ENCODE data around the gene KCNK15. TPM values are rescaled to one million over a fixed set of nuclear protein-coding genes. Genes with fewer than 3 reads are reported as not detected.

Gene KCNK15
- total and polyA plus RNA-seq, 3 donors from 2014 or later: 4.4 to 23.4 (median 16.9) TPM

DNA sequence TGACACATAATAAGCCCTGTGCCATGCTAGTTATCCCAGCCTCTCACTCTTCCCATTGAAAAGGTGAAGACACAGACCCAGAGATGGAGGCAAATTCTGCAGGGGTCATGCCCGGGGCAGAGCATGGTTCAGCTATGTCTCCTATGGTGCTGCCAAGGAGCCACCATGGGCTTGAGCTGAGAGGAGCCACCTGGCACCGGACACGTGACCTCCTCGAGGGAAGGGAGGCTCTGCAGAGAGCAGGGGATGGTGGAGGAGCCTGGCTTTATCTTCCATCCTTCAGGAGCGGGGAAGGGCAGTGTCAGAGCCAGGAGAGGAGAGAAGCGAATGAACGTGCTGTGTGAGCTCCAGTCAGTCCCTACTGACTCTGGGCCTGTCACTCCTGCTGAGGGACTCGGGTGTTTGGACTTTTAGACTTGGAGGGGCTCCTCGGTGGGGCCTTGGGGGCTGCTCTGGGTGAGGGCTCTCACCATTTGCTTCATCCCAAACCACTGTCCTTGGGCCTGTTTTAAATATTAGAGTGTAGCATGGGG lies 41.6 kb upstream of the KCNK15 start:
- Histone ChIP-seq H3K27ac (peak overlapping the region; percentile 47 to 56), H3K4me1 (peaks cover 24% of the 10 kb centered on the region), H3K9me3 (no peaks in the 10 kb centered on the region), H3K27me3 (no peaks in the 10 kb centered on the region), H3K4me3 (no peak overlapping the region), H3K36me3 (ENCODE audit: low read depth, missing control alignments) (no peaks in the 10 kb centered on the region)
- TF ChIP-seq, protein P1, sequence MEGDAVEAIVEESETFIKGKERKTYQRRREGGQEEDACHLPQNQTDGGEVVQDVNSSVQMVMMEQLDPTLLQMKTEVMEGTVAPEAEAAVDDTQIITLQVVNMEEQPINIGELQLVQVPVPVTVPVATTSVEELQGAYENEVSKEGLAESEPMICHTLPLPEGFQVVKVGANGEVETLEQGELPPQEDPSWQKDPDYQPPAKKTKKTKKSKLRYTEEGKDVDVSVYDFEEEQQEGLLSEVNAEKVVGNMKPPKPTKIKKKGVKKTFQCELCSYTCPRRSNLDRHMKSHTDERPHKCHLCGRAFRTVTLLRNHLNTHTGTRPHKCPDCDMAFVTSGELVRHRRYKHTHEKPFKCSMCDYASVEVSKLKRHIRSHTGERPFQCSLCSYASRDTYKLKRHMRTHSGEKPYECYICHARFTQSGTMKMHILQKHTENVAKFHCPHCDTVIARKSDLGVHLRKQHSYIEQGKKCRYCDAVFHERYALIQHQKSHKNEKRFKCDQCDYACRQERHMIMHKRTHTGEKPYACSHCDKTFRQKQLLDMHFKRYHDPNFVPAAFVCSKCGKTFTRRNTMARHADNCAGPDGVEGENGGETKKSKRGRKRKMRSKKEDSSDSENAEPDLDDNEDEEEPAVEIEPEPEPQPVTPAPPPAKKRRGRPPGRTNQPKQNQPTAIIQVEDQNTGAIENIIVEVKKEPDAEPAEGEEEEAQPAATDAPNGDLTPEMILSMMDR (IDR thresholded peaks at IDR 0.05): no peak
- TF ChIP-seq POLR2A (IDR thresholded peaks at IDR 0.05): no peak
- WGBS, 2 donors: 82 to 93% methylated on average over 8 to 9 of the region's 9 CpGs
- intact Hi-C loops (cut with DNase I; ENCODE audit: low total_unique reads): no loop called here
- DNase-seq: no peak

DNA sequence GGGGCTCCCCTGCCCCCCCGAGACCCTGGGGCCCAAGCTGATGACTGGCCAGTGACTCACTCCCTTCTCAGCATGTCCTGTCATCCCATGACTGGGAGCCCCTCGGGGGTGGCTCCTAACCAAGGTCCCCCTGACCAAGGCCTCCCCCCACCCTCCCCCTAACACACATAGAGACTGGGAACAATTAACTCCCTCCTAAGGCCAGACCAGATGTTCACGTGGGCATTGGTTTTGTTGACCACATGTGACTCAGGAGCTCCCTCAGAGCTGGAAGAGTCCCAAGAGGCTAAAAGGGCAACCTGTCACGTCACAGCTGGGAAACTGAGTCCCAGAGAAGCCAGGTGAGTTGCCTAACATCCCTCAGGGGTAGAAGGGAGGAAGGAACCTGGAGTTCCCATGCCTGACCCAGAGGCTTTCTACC lies 41.1 kb upstream of the KCNK15 start:
- peaks cover 24% of the 10 kb centered on the region for H3K4me1 ChIP-seq
- no peaks in the 10 kb centered on the region for H3K27me3 ChIP-seq
- WGBS, 2 donors: 50 to 69% methylated on average over 3 to 4 of the region's 4 CpGs
- no peak for DNase-seq
- H3K27ac ChIP-seq: peak overlapping the region in 1 of 2 donors; percentile 56
- no peak for TF ChIP-seq POLR2A (IDR thresholded peaks at IDR 0.05)
- TF ChIP-seq, protein P1 (IDR thresholded peaks at IDR 0.05): no peak
- intact Hi-C loops (cut with DNase I; ENCODE audit: low total_unique reads): no loop called here
- H3K9me3 ChIP-seq: no peaks in the 10 kb centered on the region
- H3K36me3 ChIP-seq (ENCODE audit: low read depth, missing control alignments): no peaks in the 10 kb centered on the region
- H3K4me3 ChIP-seq: no peak overlapping the region

DNA sequence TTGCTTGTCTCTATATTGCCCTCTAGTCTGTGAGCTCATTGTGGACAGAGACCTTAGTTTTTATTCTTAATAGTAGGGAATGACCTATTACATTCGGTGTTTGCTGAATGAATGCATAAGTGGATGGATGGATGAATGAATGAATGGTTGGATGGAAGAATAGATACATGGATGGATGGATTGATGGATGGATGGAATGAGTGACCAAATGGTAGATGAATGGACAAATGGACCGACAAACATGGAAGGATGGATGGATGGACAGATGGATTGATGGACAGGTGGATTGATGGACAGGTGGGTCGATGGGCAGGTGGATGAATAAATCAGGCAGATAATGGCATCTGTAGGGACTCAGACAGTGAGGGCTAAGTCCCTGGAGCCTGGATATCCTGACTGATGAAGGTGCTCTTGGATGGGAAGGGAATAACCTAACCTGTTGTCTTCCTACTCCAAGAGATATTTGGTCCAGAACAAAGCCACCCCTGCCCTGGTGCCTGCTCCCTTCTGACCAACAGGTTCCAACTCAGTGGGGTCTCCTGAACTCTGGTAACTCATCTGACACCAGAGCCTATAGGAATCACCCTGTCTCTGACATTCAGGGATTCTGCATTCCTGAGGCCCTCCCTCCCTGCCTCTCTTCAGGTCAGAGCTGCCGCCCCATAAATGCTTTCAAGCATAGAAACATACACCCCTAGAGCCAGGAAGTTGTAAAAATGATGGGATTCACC lies 40.1 kb upstream of the KCNK15 start:
- intact Hi-C loops (cut with DNase I; ENCODE audit: low total_unique reads): no loop called here
- WGBS, 2 donors: 87 to 90% methylated on average over 4 of the region's 4 CpGs
- TF ChIP-seq POLR2A (IDR thresholded peaks at IDR 0.05): no peak
- TF ChIP-seq, protein P1 (IDR thresholded peaks at IDR 0.05): no peak

DNA sequence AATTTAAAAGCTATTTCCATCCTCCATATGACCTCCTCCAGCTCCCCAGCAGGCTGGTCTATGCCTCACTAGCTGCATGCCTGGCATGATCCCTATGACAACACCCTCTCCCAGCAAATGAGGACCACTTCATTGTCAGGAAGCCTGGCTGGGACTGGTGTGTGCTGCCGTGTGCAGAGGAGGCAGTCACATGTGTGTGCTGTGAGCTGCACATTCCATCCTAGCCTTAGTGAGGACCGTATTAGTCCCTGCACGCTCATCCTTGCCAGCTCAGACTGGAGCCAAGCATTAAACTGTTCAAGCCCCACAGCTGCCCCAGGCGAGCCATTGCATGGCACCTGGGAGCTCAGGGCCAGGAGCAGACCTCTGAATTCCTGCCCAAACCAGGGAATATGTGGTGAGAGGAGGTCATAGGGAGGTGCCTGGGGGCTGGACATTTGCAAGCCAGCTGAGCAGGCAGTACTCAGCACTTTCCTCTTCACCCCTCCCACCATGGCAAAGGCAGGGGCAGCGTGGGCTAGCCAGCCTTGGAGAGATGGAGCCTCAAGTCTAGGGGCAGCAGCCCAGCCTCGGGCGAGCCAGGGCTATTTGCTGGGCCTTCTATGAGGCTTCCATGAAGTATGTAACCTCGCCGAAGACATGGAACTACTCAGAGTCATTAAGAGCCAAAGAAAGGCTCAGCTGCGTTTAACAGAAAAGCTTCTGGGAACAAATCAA lies 39.2 kb upstream of the KCNK15 start:
- no peaks in the 10 kb centered on the region for H3K36me3 ChIP-seq (ENCODE audit: low read depth, missing control alignments)
- intact Hi-C loops (cut with DNase I; ENCODE audit: low total_unique reads): no loop called here
- 54 to 68% methylated on average over 8 to 9 of the region's 10 CpGs for WGBS, 2 donors
- peaks cover 24% of the 10 kb centered on the region for H3K4me1 ChIP-seq
- no peaks in the 10 kb centered on the region for H3K27me3 ChIP-seq
- H3K9me3 ChIP-seq: no peaks in the 10 kb centered on the region
- H3K27ac ChIP-seq: peak overlapping the region; percentile 63 to 75
- H3K4me3 ChIP-seq: no peak overlapping the region
- TF ChIP-seq, protein P1 (IDR thresholded peaks at IDR 0.05): no peak
- TF ChIP-seq POLR2A (IDR thresholded peaks at IDR 0.05): no peak
- peak; percentile 78 for DNase-seq

More for the DNA sequence above, 40.1 kb upstream of the KCNK15 start:
- no peaks in the 10 kb centered on the region for H3K27me3 ChIP-seq
- H3K36me3 ChIP-seq (ENCODE audit: low read depth, missing control alignments): no peaks in the 10 kb centered on the region
- peak overlapping the region; percentile 22 to 75 for H3K27ac ChIP-seq
- no peaks in the 10 kb centered on the region for H3K9me3 ChIP-seq
- H3K4me1 ChIP-seq: peaks cover 24% of the 10 kb centered on the region
- DNase-seq: no peak
- no peak overlapping the region for H3K4me3 ChIP-seq

Data from testis (tissue), 3 donors.